T-cell (primary cell): ENCODE results near the gene WDR77. TPM values are rescaled to one million over a fixed set of nuclear protein-coding genes. Genes with fewer than 3 reads are reported as not detected.

Experiments used
- ATAC-seq, 4 experiments: fragments of 200-7000 bp in 3 of 4; fragments of 150-1000 bp in 1 of 4; cut with Tn5 transposase; replicated peaks in 1 of 4; 1 replicate in 3 of 4; 2 replicates in 1 of 4; pipeline ENCODE4 v1.10.0; 2021; ENCODE audit warnings: moderate library complexity in 3 of 4, mild to moderate bottlenecking in 2 of 4, moderate number of reproducible peaks in 1 of 4
- CTCF ChIA-PET, 2 donors: fragments of 300-600 bp; sonication (Branson Sonifier 250); formaldehyde crosslinking; loops; one replicate each; lab custom pipeline; 2022; ENCODE audit warnings: antibody characterized with exemption in 2 of 2; lab: Charles Lee
- POLR2A ChIA-PET, 2 donors: fragments of 300-600 bp; sonication (Branson Sonifier 250); formaldehyde crosslinking; loops; one replicate each; lab custom pipeline; 2022; ENCODE audit warnings: antibody characterized with exemption in 2 of 2; lab: Charles Lee
- DNase-seq, 35 experiments: peaks; one replicate each; pipeline versions ENCODE4 v3.0.0 to v3.0.0-alpha.2; 2013 to 2023
- H3K27ac ChIP-seq: one replicate; pipeline ENCODE4 v1.5.1; 2013; ENCODE audit warnings: low read length
- H3K27me3 ChIP-seq, 2 experiments: replicated peaks in 1 of 2; 1 replicate in 1 of 2; 2 replicates in 1 of 2; pipeline versions ENCODE4 v1.6.1 to v1.7.0; 2013; ENCODE audit warnings: low read length in 1 of 2, mixed read lengths in 1 of 2; ENCODE audit not compliant: control insufficient read depth in 2 of 2, insufficient read depth in 2 of 2; ENCODE audit errors: extremely low read depth in 1 of 2
- H3K36me3 ChIP-seq, 2 donors: 1 replicate in 1 of 2; 2 replicates in 1 of 2; pipeline versions ENCODE4 v1.6.1 to v1.7.0; 2013; ENCODE audit warnings: low read length in 1 of 2; ENCODE audit not compliant: control insufficient read depth in 2 of 2, insufficient read depth in 1 of 2; ENCODE audit errors: extremely low read depth in 1 of 2
- H3K4me1 ChIP-seq, 2 experiments: 1 replicate in 1 of 2; 2 replicates in 1 of 2; pipeline versions ENCODE4 v1.6.1 to v1.7.0; 2013; ENCODE audit warnings: low read length in 2 of 2, mixed read lengths in 1 of 2; ENCODE audit not compliant: insufficient read depth in 2 of 2, control insufficient read depth in 1 of 2; ENCODE audit errors: extremely low read depth in 1 of 2
- H3K4me3 ChIP-seq, 2 donors: 1 replicate in 1 of 2; 2 replicates in 1 of 2; pipeline versions ENCODE4 v1.5.1 to v1.7.0; 2013; ENCODE audit warnings: mild to moderate bottlenecking in 2 of 2, low read length in 1 of 2, moderate library complexity in 1 of 2; ENCODE audit not compliant: control insufficient read depth in 1 of 2; ENCODE audit errors: extremely low read depth in 1 of 2
- H3K9me3 ChIP-seq: 2 replicates; pipeline ENCODE4 v1.7.0; 2013
- H3K27ac Mint-ChIP-seq, 2 donors: one replicate each; pipeline ENCODE4 v1.8.0; 2020 to 2021; ENCODE audit warnings: mild to moderate bottlenecking in 2 of 2, mixed read lengths in 2 of 2
- H3K27me3 Mint-ChIP-seq, 2 donors: one replicate each; pipeline ENCODE4 v1.8.0; 2021 to 2022; ENCODE audit warnings: mixed read lengths in 2 of 2
- H3K36me3 Mint-ChIP-seq: one replicate; pipeline ENCODE4 v1.8.0; 2021; ENCODE audit warnings: mixed read lengths
- H3K4me1 Mint-ChIP-seq, 3 donors: one replicate each; pipeline ENCODE4 v1.8.0; 2020 to 2022; ENCODE audit warnings: mixed read lengths in 3 of 3, mild to moderate bottlenecking in 1 of 3
- H3K4me3 Mint-ChIP-seq, 3 donors: one replicate each; pipeline ENCODE4 v1.8.0; 2020 to 2022; ENCODE audit warnings: mild to moderate bottlenecking in 3 of 3, mixed read lengths in 3 of 3, moderate library complexity in 3 of 3
- H3K9me3 Mint-ChIP-seq, 3 donors: one replicate each; pipeline ENCODE4 v1.8.0; 2020 to 2022; ENCODE audit warnings: mixed read lengths in 3 of 3
- WGBS: methylation state at CpG from one replicate; pipeline ENCODE4 v1.1.5; 2013; ENCODE audit warnings: missing lambda C conversion rate; ENCODE audit not compliant: insufficient coverage; 5-methylcytosine and 5-hydroxymethylcytosine counted together
- total RNA-seq, 35 experiments: library from RNA in 6 of 35; stranded (reverse) in 6 of 35; fragments of 120-200 nt in 1 of 35; gene quantifications; one replicate each; pipeline versions ENCODE4 v1.2.1 to v1.2.4 and lab custom pipeline; 2013 to 2026

The WDR77 gene
- total RNA-seq, 5 donors from 2014 or later (not counting 1 experiment from before 2014, with no cell fraction given) = 22.5 to 40.1 (median 33.1) TPM

GRCh38 chr1:111450185-111450584, 1.1 kb upstream of the WDR77 start:
- Mint-ChIP-seq H3K27ac (peak overlapping the region; percentile 99 to 100), H3K4me1 (peaks cover 86 to 91% (median 91%) of the 10 kb centered on the region in 3 donors), H3K27me3 (no peaks in the 10 kb centered on the region), H3K4me3 (peak overlapping the region; percentile 100), H3K36me3 (peaks cover 41% of the 10 kb centered on the region), H3K9me3 (no peaks in the 10 kb centered on the region)
- H3K9me3 ChIP-seq = no peaks in the 10 kb centered on the region
- CTCF ChIA-PET = interaction anchor here in 1 of 2 donors (2.0 kb wide), 1 partner anchor 57 kb away, joined by 9 read pairs; no protein-coding TSS in a partner anchor
- peaks cover 5 to 43% of the 10 kb centered on the region in 2 donors for H3K36me3 ChIP-seq
- H3K4me3 ChIP-seq = peak overlapping the region; percentile 81 to 96
- no peak for ATAC-seq
- H3K27ac ChIP-seq = peak overlapping the region; percentile 74
- no peak for DNase-seq
- peaks cover 37 to 44% of the 10 kb centered on the region in 2 experiments for H3K4me1 ChIP-seq
- no CpG with 5 or more reads among the region's 3 CpGs for WGBS
- POLR2A ChIA-PET = interaction anchor here in 1 of 2 donors (0.6 kb wide), 1 partner anchor 22 kb away, joined by 4 read pairs; no protein-coding TSS in a partner anchor
- H3K27me3 ChIP-seq = no peaks in the 10 kb centered on the region

GRCh38 chr1:111449703-111450017, 604 bp upstream of the WDR77 start:
- H3K4me1 Mint-ChIP-seq = peaks cover 85 to 91% (median 88%) of the 10 kb centered on the region in 3 donors
- peak overlapping the region; percentile 81 to 96 for H3K4me3 ChIP-seq
- POLR2A ChIA-PET = interaction anchor here in 1 of 2 donors (0.6 kb wide), 1 partner anchor 22 kb away, joined by 4 read pairs; no protein-coding TSS in a partner anchor
- H3K9me3 Mint-ChIP-seq = no peaks in the 10 kb centered on the region
- H3K9me3 ChIP-seq = no peaks in the 10 kb centered on the region
- peak overlapping the region; percentile 74 for H3K27ac ChIP-seq
- ATAC-seq = no peak
- peaks cover 37 to 39% of the 10 kb centered on the region in 2 experiments for H3K4me1 ChIP-seq
- H3K36me3 Mint-ChIP-seq = peaks cover 40% of the 10 kb centered on the region
- no peaks in the 10 kb centered on the region for H3K27me3 ChIP-seq
- peak overlapping the region; percentile 99 to 100 for H3K27ac Mint-ChIP-seq
- H3K27me3 Mint-ChIP-seq = no peaks in the 10 kb centered on the region
- no peak for DNase-seq
- peak overlapping the region; percentile 100 for H3K4me3 Mint-ChIP-seq
- WGBS = 0% methylated on average over 7 of the region's 8 CpGs
- peaks cover 5 to 43% of the 10 kb centered on the region in 2 donors for H3K36me3 ChIP-seq
- CTCF ChIA-PET = interaction anchor here in 1 of 2 donors (2.0 kb wide), 1 partner anchor 58 kb away, joined by 9 read pairs; no protein-coding TSS in a partner anchor

DNA sequence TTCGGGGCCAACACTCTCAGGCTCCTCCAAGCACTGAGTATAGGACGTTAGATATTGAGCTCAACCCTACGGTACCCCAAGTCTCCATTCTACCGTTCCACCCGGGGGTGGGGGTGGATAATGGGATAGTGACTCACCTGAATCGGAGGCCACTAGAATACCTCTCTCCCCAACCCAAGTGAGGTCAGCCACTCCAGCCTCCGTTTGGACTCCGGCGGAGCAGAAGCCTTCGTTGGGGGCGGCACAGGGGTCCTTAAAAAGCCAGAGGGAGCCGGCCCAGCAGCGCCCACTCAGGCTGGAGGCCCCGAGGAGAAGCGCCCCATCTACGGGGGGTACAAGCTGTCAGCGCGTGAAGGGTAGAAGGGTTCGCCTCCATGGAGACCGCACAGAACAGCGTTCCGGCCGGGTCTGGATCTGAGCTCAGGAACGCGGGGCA, 556 bp downstream of the WDR77 start:
- peak overlapping the region; percentile 92 to 100 for H3K27ac Mint-ChIP-seq
- no peaks in the 10 kb centered on the region for H3K27me3 Mint-ChIP-seq
- peaks cover 30 to 36% of the 10 kb centered on the region in 2 experiments for H3K4me1 ChIP-seq
- 0% methylated on average over 18 of the region's 25 CpGs for WGBS
- H3K9me3 ChIP-seq = no peaks in the 10 kb centered on the region
- H3K4me3 Mint-ChIP-seq = peak overlapping the region; percentile 100
- H3K4me3 ChIP-seq = peak overlapping the region; percentile 81 to 96
- peaks cover 76 to 88% (median 85%) of the 10 kb centered on the region in 3 donors for H3K4me1 Mint-ChIP-seq
- H3K9me3 Mint-ChIP-seq = no peaks in the 10 kb centered on the region
- peaks cover 5 to 44% of the 10 kb centered on the region in 2 donors for H3K36me3 ChIP-seq
- no peaks in the 10 kb centered on the region for H3K27me3 ChIP-seq
- POLR2A ChIA-PET = interaction anchor here in 1 of 2 donors (0.7 kb wide), 1 partner anchor 785 kb away, joined by 9 read pairs; no protein-coding TSS in a partner anchor
- peak overlapping the region; percentile 64 for H3K27ac ChIP-seq
- H3K36me3 Mint-ChIP-seq = peaks cover 44% of the 10 kb centered on the region
- CTCF ChIA-PET = interaction anchor here in 1 of 2 donors (0.5 to 3.0 kb wide), 7 partner anchors 20 to 988 kb away, joined by 3 to 13 read pairs (median 4); partner anchors contain the start of gene C1orf162
- ATAC-seq = peak; percentile 32 to 49 (median 40)
- peak in 5 of 35 experiments; percentile 4 to 29 (median 16) for DNase-seq

DNA sequence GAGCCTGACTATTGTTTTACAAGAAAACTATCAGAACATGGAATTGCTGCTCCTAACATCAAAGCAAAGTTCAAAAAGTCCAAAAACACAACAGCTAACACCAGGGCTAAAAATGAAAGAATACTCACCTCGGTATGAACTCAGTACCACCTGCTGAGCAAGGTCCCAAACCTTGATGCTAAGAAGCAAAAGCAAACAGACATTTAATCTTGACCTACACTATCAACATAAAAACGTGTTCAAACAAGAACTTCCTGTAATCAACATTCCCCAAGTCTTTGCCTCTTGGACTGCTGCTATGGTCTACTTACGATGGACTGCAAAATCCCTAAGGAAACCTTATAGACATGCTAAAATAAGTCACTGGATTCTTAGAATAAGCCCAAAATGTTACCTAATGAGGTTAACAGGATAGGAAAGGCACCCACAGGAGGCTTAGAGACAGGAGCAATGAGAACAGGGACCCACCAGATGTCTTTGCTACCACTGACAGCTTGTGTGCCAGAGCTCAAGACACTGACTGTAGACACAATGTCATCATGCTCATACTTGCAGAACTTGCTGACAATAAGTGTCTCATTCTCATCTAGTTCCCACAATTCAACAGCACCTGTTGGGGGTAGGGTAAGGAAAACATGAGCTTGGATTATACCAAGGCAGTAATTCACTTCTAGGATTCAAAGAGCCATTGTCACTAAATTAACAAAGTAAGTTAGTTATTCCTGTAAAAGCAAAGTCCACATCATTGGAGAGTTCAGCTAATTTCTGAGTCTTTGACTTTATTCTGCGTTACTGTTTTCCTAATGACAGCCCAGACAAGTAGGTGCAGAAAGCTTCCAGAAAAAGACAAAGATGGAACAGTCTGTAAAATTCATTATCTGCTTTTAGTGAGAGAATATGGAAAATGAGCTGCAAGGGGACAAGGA, 1.8 kb downstream of the WDR77 start:
- Mint-ChIP-seq H3K27me3 (no peaks in the 10 kb centered on the region), H3K4me1 (peaks cover 70 to 84% (median 75%) of the 10 kb centered on the region in 3 donors), H3K27ac (peak overlapping the region; percentile 92 to 100), H3K36me3 (peaks cover 51% of the 10 kb centered on the region), H3K4me3 (peak overlapping the region; percentile 100), H3K9me3 (no peaks in the 10 kb centered on the region)
- ChIA-PET POLR2A (interaction anchor here in 1 of 2 donors (0.5 to 0.7 kb wide), 4 partner anchors 16 to 619 kb away, joined by 3 read pairs; no protein-coding TSS in a partner anchor), CTCF (interaction anchor here (0.5 to 3.0 kb wide), 8 partner anchors 9 to 320 kb away, joined by 3 to 13 read pairs (median 4); partner anchors contain the start of gene C1orf162 (in 1 of the 2))
- Histone ChIP-seq H3K27me3 (no peaks in the 10 kb centered on the region), H3K27ac (peak overlapping the region; percentile 64), H3K36me3 (peaks cover 14 to 50% of the 10 kb centered on the region in 2 donors), H3K9me3 (no peaks in the 10 kb centered on the region), H3K4me3 (no peak overlapping the region), H3K4me1 (peaks cover 28 to 33% of the 10 kb centered on the region in 2 experiments)
- WGBS = 75% methylated on average over 2 of the region's 4 CpGs
- no peak for DNase-seq
- no peak for ATAC-seq

DNA sequence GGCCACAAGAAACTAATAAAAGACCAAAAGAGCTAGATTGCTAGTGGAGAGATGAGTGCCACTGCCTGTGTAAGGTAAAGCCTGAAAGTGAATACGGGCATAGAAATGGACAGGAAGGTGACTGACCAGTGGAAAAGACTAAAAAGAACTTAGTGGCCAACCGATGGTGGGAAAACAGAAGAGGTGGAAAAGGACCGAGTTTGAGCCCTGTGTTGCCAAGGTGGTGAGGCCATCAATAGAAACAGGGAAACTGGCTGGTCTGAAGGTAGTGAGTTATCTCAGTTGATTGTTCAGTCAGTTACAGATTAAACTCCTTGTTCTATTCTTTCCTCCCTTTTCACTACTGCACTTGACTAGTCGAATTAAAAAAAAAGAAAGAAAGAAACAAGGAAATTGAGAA, 2.5 kb downstream of the WDR77 start:
- Histone ChIP-seq H3K4me3 (no peak overlapping the region), H3K36me3 (peaks cover 14 to 53% of the 10 kb centered on the region in 2 donors), H3K9me3 (no peaks in the 10 kb centered on the region), H3K27ac (no peak overlapping the region), H3K27me3 (no peaks in the 10 kb centered on the region), H3K4me1 (peaks cover 26 to 28% of the 10 kb centered on the region in 2 experiments)
- Mint-ChIP-seq H3K4me1 (peaks cover 71 to 78% (median 76%) of the 10 kb centered on the region in 3 donors), H3K27ac (peak overlapping the region; percentile 82 to 100), H3K36me3 (peaks cover 49% of the 10 kb centered on the region), H3K9me3 (no peaks in the 10 kb centered on the region), H3K27me3 (no peaks in the 10 kb centered on the region), H3K4me3 (peak overlapping the region; percentile 13 to 100 (median 100))
- WGBS = 89% methylated on average over 1 of the region's 4 CpGs
- DNase-seq = no peak
- ChIA-PET CTCF (interaction anchor here in 1 of 2 donors (0.8 to 3.0 kb wide), 2 partner anchors 8 to 61 kb away, joined by 4 to 13 read pairs; no protein-coding TSS in a partner anchor), POLR2A (no interaction called here)
- ATAC-seq = no peak

DNA sequence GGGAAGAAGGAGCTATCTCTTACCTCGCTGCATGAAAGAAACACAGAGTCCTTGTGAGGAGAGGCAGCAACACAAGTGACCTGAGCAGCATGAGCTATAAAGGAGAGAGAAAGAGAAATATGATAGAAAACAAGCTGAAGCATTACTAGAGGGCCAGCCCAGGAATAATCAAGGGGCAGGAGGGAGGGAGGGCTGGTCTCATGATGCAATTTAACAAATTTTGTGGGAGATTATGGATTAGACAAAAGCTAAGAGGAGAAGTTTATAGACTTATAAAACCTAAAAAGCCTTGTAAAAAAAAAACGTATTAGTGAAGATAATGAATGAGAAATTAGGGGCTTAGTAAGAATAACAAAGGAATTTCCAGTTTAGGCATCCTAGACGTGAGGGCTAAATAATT, 5.0 kb downstream of the WDR77 start:
- peaks cover 53 to 61% (median 60%) of the 10 kb centered on the region in 3 donors for H3K4me1 Mint-ChIP-seq
- no peaks in the 10 kb centered on the region for H3K9me3 Mint-ChIP-seq
- H3K27ac Mint-ChIP-seq = peak overlapping the region; percentile 31 to 41
- no peaks in the 10 kb centered on the region for H3K27me3 Mint-ChIP-seq
- Histone ChIP-seq H3K36me3 (peaks cover 16 to 68% of the 10 kb centered on the region in 2 donors), H3K4me3 (no peak overlapping the region), H3K27ac (no peak overlapping the region), H3K9me3 (no peaks in the 10 kb centered on the region), H3K27me3 (no peaks in the 10 kb centered on the region), H3K4me1 (peaks cover 11 to 18% of the 10 kb centered on the region in 2 experiments)
- POLR2A ChIA-PET = no interaction called here
- WGBS = 100% methylated on average over 1 of the region's 3 CpGs
- H3K4me3 Mint-ChIP-seq = no peak overlapping the region
- ATAC-seq (no peak), DNase-seq (no peak)
- CTCF ChIA-PET = interaction anchor here in 1 of 2 donors (0.6 kb wide), 1 partner anchor 284 kb away, joined by 3 read pairs; no protein-coding TSS in a partner anchor
- peaks cover 54% of the 10 kb centered on the region for H3K36me3 Mint-ChIP-seq
